ENCODE measurements around the gene TDO2.

TDO2 gene

DNA sequence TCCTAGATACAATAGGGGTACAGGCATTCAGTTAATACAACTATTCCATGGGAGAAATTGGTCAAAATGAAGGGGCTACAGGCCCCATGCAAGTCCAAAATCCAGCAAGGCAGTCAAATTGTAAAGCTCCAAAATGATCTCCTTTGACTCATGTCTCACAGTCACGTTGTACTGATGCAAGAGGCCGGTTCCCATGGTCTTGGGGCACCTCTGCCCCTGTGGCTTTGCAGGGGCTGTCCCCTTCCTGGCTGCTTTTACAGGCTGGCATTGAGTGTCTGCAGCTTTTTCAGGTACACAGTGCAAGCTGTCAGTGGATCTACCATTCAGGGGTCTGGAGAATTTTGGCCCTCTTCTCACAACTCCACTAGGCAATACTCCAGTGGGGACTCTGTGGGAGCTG is 24.9 kb upstream of the TDO2 start:
- no peaks in the 10 kb centered on the region for H3K9me3 ChIP-seq
- no peaks in the 10 kb centered on the region for H3K36me3 ChIP-seq
- TF ChIP-seq, protein P1, sequence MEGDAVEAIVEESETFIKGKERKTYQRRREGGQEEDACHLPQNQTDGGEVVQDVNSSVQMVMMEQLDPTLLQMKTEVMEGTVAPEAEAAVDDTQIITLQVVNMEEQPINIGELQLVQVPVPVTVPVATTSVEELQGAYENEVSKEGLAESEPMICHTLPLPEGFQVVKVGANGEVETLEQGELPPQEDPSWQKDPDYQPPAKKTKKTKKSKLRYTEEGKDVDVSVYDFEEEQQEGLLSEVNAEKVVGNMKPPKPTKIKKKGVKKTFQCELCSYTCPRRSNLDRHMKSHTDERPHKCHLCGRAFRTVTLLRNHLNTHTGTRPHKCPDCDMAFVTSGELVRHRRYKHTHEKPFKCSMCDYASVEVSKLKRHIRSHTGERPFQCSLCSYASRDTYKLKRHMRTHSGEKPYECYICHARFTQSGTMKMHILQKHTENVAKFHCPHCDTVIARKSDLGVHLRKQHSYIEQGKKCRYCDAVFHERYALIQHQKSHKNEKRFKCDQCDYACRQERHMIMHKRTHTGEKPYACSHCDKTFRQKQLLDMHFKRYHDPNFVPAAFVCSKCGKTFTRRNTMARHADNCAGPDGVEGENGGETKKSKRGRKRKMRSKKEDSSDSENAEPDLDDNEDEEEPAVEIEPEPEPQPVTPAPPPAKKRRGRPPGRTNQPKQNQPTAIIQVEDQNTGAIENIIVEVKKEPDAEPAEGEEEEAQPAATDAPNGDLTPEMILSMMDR (IDR thresholded peaks at IDR 0.05; ENCODE audit: low read depth, low read length) = no peak
- no peaks in the 10 kb centered on the region for H3K4me1 ChIP-seq
- H3K27me3 ChIP-seq = no peaks in the 10 kb centered on the region
- DNase-seq = no peak
- no peak overlapping the region for H3K4me3 ChIP-seq (ENCODE audit: low read depth, low read length)

DNA sequence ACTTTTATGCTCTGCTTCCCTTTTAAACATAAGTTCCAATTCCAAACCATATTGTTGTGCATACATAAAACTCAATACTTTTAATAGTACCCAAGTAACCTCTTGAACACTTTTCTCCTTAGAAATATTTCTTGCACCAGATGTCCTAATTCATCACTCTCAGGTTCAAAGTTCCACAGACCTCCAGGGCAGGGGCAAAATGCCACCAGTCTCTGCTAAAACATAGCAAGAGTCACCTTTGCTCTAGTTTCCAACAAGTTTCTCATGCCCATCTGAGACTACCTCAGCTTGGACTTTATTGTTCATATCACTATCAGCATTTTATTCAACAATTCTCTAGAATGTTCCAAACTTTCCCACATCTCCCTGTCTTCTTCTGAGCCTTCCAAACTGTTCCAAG is 23.7 kb upstream of the TDO2 start:
- no peak for DNase-seq
- no peaks in the 10 kb centered on the region for H3K9me3 ChIP-seq
- no peaks in the 10 kb centered on the region for H3K4me1 ChIP-seq
- no peaks in the 10 kb centered on the region for H3K27me3 ChIP-seq
- TF ChIP-seq, protein P1 (IDR thresholded peaks at IDR 0.05; ENCODE audit: low read depth, low read length) = no peak
- no peak overlapping the region for H3K4me3 ChIP-seq (ENCODE audit: low read depth, low read length)
- H3K36me3 ChIP-seq = no peaks in the 10 kb centered on the region

DNA sequence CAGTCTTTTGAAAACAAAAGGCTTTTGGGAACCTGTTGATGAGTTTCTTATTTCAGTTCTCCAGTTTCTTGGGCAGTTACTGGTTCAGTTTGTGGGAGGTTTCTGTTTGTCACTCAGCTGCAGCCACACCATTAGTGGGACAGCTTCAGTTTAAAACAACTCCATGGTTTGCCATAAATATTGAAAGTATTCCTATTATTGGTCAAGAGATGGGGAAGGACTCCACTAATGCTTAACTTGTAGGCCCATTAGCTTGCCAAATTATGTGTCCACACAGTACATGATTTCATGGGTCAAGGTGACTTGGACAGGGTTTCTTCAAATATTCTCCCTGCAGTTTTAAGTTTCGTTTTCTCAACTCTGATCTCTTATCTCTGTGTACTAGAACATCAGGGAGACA is 21.9 kb upstream of the TDO2 start:
- Histone ChIP-seq H3K36me3 (no peaks in the 10 kb centered on the region), H3K9me3 (no peaks in the 10 kb centered on the region), H3K4me3 (ENCODE audit: low read depth, low read length) (no peak overlapping the region), H3K27me3 (no peaks in the 10 kb centered on the region), H3K4me1 (no peaks in the 10 kb centered on the region)
- no peak for DNase-seq
- TF ChIP-seq, protein P1 (IDR thresholded peaks at IDR 0.05; ENCODE audit: low read depth, low read length) = no peak

DNA sequence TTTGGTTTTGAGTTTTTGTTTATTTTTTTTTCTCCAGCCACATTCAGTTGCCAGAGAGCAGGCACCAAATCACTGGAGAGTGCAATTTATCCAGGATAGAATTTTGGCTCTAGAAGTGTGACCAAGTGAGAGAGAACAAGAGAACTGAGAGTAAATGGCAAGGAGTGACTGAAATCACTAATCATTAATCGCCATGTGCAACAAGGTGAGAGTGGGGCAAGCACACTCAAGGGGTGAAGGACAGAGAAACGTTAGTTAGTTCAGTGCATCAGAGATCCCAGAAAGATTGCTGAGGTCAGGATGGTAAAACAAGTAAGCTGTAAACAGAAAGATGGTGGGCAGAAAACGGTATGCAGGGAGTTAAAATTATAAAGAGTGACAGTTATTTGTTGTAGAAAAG is 19.6 kb upstream of the TDO2 start:
- TF ChIP-seq, protein P1 (IDR thresholded peaks at IDR 0.05; ENCODE audit: low read depth, low read length) = no peak

DNA sequence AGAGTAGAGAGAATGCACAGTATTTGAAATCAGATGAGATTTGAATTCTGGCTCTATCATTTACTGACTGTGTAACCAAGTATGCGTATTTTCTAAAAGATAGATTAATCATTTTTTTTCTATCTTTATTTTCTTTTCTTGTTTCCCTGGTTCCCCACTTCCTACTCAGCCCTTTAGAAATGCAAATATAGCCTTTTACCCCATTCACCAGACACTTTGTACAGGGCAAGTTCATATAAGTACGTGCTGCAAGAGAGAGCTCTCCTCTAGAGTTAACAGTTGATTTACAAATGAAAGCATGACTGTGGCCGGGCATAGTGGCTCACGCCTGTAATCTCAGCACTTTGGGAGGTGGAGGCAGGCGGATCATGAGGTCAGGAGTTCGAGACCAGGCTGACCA is 17.8 kb upstream of the TDO2 start:
- Histone ChIP-seq H3K36me3 (no peaks in the 10 kb centered on the region), H3K9me3 (no peaks in the 10 kb centered on the region), H3K27me3 (no peaks in the 10 kb centered on the region), H3K4me3 (ENCODE audit: low read depth, low read length) (no peak overlapping the region), H3K4me1 (no peaks in the 10 kb centered on the region)
- no peak for DNase-seq
- TF ChIP-seq, protein P1 (IDR thresholded peaks at IDR 0.05; ENCODE audit: low read depth, low read length) = no peak

More for the DNA sequence above, 19.6 kb upstream of the TDO2 start:
- Histone ChIP-seq H3K4me1 (no peaks in the 10 kb centered on the region), H3K9me3 (no peaks in the 10 kb centered on the region), H3K27me3 (no peaks in the 10 kb centered on the region), H3K4me3 (ENCODE audit: low read depth, low read length) (no peak overlapping the region), H3K36me3 (no peaks in the 10 kb centered on the region)
- DNase-seq = no peak

DNA sequence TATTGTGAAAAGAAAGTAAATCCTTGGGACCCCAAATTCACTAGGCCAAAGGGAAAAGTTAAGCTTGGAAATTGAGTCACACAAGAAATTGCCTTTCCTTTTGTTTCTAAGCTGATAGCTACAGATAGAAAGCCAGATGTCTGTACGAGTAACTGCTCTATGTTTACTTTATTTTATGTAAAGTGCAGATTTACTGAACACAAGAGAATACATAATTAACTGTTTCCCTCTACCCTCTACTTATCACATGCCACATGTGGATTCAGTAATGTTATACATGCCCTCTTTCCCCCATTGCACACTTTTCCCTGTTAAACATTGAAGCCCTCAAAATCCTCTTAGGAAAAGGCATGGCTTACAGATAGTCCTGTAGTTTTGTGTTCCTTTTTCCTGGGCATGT is 16.5 kb upstream of the TDO2 start:
- no peaks in the 10 kb centered on the region for H3K27me3 ChIP-seq
- no peak overlapping the region for H3K4me3 ChIP-seq (ENCODE audit: low read depth, low read length)
- H3K4me1 ChIP-seq = no peaks in the 10 kb centered on the region
- H3K36me3 ChIP-seq = no peaks in the 10 kb centered on the region
- TF ChIP-seq, protein P1 (IDR thresholded peaks at IDR 0.05; ENCODE audit: low read depth, low read length) = no peak
- no peaks in the 10 kb centered on the region for H3K9me3 ChIP-seq
- no peak for DNase-seq
